ENCODE data around the gene CIRBP.
"Not testable (repeated sequence)": the region's sequence is repeated elsewhere in the genome, so short reads cannot be mapped to it uniquely, and the experiment has no call there.

The CIRBP gene

DNA sequence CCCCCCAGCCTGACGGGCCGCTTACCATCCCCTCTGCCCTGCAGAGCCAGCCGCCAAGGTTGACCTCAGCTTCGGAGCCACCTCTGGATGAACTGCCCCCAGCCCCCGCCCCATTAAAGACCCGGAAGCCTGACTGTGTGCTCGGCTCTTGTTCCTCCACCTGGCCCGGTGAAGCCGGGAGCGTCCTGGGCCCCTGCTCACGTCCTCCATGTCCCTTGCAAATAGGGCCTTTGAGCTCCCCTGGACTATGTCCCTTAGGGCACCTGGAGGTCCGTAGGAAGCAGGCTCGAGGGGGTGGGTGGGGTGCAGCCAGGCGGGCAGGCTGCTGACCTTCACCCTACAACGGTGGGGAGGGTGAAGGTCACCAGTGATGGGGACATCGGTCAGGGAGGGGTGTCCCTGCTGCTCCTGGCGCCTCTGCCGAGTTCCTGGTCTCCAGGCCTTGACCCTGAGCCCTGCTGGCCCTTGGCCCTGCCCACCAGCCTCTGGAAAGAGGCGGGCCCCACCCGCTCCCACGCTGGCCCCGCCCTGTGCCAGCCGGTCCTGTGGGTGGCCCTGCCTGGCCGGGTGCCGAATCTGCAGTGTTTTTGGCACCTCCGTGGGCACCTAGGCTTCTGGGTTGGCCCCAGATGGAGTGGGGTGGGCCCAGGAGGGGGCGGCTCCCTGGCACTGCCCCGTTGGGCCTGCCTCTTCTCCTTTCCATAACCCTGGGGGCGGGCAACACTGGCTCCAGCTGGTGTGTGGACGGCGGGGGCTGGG, 24.3 kb upstream of the CIRBP start:
- no peak for DNase-seq (ENCODE audit: low read depth)

DNA sequence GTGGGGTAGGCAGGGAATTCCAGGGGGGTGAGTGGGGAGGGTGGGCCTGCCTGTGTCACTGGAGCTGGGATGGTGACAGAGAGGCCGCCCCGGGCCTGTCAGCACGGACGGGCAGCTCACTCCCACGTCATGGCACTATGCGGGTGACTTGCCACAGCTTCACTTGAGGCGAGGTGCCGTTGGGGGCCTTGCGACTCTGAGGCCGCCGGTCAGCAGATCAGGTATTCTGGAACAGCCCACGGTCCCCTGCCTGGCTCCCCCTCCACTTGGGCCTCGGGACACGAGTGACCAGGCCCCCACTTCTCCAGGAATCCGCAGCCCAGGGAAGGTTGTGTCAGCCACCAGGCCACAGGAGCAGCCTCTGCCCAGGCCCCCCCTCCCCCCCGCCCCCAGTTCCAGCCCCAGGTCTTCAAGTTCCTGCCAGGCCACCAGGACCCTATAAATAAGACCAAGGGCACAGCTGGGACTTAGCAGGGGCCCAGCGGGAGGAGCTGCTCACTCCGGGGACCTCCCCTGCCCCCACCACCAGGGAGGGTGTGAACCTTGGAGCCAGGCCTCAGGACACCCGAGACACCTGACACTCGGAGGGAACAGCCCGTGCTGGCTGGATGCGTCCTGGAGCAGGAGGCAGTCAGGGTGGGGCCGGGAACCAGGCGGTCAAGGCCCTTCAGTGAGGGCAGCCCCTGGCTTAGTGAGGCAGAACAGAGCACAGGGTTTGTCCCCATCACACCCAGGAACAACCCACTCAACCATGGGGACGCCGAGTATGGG, 23.5 kb upstream of the CIRBP start:
- DNase-seq (ENCODE audit: low read depth): no peak

DNA sequence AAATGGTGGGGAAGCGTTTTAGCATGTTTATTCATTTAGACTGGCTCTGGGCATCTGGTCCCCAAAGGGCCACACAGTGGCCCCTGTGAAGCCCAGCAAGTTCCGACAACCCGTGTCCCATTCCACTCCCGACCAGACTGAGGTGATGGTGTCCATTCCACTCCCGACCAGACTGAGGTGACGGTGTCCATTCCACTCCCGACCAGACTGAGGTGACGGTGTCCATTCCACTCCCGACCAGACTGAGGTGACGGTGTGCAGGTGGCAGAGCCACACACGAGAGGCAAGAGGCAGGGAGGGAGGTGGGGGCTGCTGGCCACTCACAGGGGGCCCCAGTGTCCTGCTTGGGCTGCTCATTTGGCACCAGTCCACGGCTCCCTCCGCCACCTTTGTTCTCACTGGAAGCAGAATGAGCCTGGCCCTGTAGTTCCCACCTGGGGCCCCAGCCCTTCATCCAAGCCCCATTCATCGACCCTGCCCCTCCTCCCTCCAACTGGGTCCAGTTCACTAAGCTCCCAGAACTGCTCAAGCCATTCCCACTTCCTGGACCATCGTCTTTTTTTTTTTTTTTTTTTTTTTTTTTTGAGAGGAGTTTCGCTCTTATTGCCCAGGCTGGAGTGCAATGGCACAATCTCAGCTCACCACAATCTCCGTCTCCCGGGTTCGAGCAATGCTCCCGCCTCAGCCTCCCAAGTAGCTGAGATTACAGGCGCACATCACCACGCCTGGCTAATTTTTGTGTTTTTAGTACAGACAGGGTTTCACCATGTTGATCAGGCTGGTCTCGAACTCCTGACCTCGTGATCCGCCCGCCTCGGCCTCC, 22.7 kb upstream of the CIRBP start:
- not testable (repeated sequence) for DNase-seq (ENCODE audit: low read depth)

DNA sequence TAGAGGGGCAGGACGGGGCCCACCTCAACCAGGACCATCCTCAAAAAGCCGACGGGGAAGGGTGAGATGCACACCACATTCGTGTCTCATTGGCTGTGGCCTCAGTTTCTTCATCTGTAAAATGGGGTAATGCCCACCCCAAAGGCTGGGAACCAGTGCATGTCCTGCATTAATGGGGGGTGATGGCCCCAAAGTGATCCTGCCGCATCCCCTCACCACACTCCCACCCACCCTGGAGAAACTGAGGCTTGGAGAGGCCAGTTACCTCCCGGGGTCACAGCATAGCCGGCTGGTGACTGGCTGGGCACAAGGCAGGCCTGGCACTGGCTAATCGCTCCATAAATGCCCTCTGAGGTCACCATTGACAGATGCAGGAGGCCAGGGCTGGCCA, 21.4 kb upstream of the CIRBP start:
- DNase-seq (ENCODE audit: low read depth): no peak

- peak; percentile 53 for DNase-seq (ENCODE audit: low read depth)
These were observed 20.9 kb upstream of the CIRBP start, which contains the start of gene MIDN for GRCh38 chr19:1248139-1248785. TSS of gene MIDN (plus strand) at chr19:1248583. CDS start at chr19:1250297, 1,714 bp downstream.

- peak; percentile 74 for DNase-seq (ENCODE audit: low read depth)
These were observed 20.3 kb upstream of the CIRBP start for GRCh38 chr19:1248786-1249297.

DNA sequence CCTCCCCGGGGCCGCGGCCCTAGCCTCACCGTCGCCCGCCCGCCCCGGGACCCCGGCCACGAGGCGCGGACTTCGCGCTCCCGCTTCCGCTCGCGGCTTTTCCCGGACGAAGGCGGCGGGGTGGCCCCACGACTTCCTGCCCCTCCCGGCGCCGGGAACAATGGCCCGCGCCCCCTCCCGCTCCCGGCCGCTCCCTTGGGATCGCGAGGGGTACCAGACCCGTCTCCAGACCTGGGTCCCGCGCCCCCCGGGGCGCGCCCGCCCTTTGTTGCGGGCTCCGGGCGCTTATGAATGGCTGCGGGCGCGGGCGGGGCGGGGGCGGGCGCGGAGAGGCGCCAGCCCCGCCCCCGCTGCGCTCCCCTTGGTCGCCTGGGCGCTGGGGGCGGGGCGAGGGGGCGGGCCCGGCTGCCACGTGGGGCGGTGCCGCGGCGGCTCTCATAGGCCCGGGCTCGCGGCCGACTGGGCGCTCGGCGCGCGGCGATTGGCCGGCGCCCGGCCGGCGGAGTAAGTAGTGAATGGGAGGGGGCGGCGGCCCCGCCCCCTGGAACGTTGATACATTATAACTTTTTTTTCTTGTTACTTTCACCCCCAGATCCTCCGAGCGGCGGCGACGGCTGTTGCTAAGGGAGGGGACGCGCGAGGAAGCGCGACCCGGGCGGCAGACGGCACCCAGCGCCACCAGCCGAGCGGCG, 19.7 kb upstream of the CIRBP start:
- peak; percentile 88 for DNase-seq (ENCODE audit: low read depth)

- no peak for DNase-seq (ENCODE audit: low read depth)
These were observed 19.1 kb upstream of the CIRBP start for GRCh38 chr19:1249990-1250436.

DNA sequence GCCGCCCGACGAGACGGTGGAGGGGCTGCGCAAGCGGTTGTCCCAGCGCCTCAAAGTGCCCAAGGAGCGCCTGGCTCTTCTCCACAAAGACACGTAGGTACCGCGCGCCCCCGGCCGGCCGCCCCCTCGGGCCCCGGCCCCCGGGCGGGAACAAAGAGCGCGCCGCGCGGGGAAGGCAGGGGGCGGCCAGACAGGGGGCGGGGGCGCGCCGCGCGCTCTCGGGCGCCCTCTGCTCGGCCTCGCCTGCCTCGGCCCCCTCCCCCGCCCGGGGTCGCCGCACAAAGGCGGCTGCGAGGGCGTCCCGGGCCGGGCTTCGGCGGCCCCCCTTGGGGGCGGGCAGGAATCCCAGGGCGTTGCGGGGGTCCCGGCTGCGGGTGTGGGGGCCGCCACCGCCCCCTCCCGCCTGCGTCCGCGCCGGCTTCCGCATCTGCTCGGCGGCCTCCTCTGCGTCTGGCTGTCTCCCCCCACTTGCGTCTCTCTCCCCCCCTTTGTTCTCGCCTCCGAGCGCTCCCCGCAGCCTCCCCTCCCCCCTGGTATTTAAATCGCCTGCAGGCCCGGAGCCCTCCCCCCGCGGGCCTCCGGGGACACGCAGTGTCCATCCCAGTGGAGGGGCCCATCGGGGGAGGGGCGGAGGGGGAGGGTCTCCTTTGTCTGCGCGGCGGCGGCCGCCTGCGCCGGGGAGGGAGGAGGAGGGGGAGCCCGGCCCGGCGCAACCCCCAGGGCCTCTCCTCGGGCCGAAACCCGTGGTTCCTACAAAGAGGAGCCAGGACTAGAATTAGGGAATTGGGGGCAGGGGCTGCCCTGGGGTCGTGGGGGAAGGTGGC, 18.5 kb upstream of the CIRBP start:
- peak; percentile 43 for DNase-seq (ENCODE audit: low read depth)

GRCh38 chr19:1251330-1252220, 17.6 kb upstream of the CIRBP start:
- DNase-seq (ENCODE audit: low read depth): no peak

GRCh38 chr19:1252221-1252820, 16.8 kb upstream of the CIRBP start:
- DNase-seq (ENCODE audit: low read depth): peak; percentile 65

DNA sequence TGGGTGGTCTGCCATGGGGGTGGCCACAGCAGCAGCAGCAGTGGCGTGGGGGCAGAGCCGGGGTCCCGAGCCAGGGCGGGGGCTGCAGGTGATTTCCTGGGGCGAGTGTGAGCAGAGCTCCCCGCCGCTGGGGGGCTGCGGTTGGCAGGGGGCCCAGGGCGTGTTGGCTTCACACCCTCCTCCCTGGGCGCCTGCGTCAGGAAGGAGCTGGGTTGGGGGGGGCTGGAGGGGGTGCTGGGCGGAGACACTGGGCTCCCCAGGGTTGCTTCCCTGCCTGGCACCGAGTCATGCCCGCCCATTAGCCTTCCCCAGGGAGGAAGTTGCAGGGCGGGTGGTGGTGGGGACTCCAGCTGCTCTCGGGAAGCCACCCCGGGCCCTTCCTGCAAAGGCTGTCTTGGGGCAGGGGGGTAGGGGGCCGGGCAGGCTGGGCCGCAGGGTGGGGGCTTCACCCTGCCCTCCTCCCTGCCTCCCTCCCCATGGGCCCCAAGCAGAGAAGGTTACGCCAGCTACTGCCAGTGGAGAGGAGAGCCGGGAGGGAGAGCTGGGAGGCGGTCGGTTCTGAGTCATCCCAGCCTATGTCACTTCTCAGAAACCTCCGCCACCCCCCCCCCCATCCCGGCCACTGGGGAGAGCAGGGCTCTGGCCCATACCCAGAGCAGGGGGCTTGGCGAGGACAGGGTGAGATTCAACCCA, 16.2 kb upstream of the CIRBP start:
- peak; percentile 66 for DNase-seq (ENCODE audit: low read depth)

- no peak for DNase-seq (ENCODE audit: low read depth)
These were observed 15.5 kb upstream of the CIRBP start for GRCh38 chr19:1253514-1254080.

- DNase-seq (ENCODE audit: low read depth): no peak
These were observed 15.0 kb upstream of the CIRBP start for GRCh38 chr19:1254081-1254527.

GRCh38 chr19:1254530-1255185, 14.5 kb upstream of the CIRBP start:
- DNase-seq (ENCODE audit: low read depth): no peak

GRCh38 chr19:1255186-1256161, 13.7 kb upstream of the CIRBP start:
- DNase-seq (ENCODE audit: low read depth): no peak
